Measurements from ENCODE around the gene ARSG. TPM values are rescaled to one million over a fixed set of nuclear protein-coding genes. Genes with fewer than 3 reads are reported as not detected.

ARSG gene
- total and polyA plus RNA-seq, 2 of the 4 experiments (the other 2 are of a cell fraction): 2.9 to 3.0 TPM

GRCh38 chr17:68321556-68321954 lies 30.3 kb downstream of the ARSG start:
- no peak overlapping the region for H2BK15ac ChIP-seq (ENCODE audit: low read depth, low read length)
- no peaks in the 10 kb centered on the region for H3K4me1 ChIP-seq (ENCODE audit: control insufficient read depth, insufficient read depth, low read length)
- H3K9me3 ChIP-seq (ENCODE audit: control insufficient read depth, insufficient read depth, low read length): no peaks in the 10 kb centered on the region
- H4K91ac ChIP-seq (ENCODE audit: insufficient read depth, low read depth, low read length): no peak overlapping the region
- H3K14ac ChIP-seq (replicated peaks; ENCODE audit: low read depth, low read length): no peak overlapping the region
- WGBS, 2 experiments (ENCODE audit: extremely low coverage in 2 of 2, insufficient read length in 1 of 2): no CpG with 5 or more reads among the region's 4 CpGs
- dilution Hi-C loops (cut with HindIII; ENCODE audit: low sequenced_read_pairs, unreplicated experiment): no loop called here
- TF ChIP-seq SMC3 (IDR thresholded peaks at IDR 0.05; ENCODE audit: low read depth, low read length) (no peak), RCOR1 (IDR thresholded peaks at IDR 0.05; ENCODE audit: insufficient replicate concordance, low read length) (no peak), ELK1 (IDR thresholded peaks at IDR 0.05; ENCODE audit: borderline replicate concordance, low read depth, low read length) (no peak), MAZ (IDR thresholded peaks at IDR 0.05; ENCODE audit: borderline replicate concordance, low read depth, low read length) (no peak), USF2 (IDR thresholded peaks at IDR 0.05; ENCODE audit: low read depth, low read length) (no peak), CEBPB (IDR thresholded peaks at IDR 0.05; ENCODE audit: low read depth, low read length) (no peak), BHLHE40 (IDR thresholded peaks at IDR 0.05; ENCODE audit: low read depth, low read length) (no peak), CHD1 (IDR thresholded peaks at IDR 0.05; ENCODE audit: low read depth, low read length) (no peak), RAD21 (IDR thresholded peaks at IDR 0.05; ENCODE audit: low read length) (no peak), MXI1 (IDR thresholded peaks at IDR 0.05; ENCODE audit: borderline replicate concordance, low read depth, low read length) (no peak), CTCF (conservative IDR thresholded peaks at IDR 0.05; ENCODE audit: low read depth, low read length) (no peak), POLR2A (IDR thresholded peaks at IDR 0.05; ENCODE audit: low read depth, low read length) (no peak), MAFK (IDR thresholded peaks at IDR 0.05; ENCODE audit: low read depth, low read length) (no peak), NFE2L2 (IDR thresholded peaks at IDR 0.05; ENCODE audit: low read depth, low read length) (no peak), FOS (IDR thresholded peaks at IDR 0.05; ENCODE audit: low read depth, low read length) (no peak)
- in situ Hi-C loops (cut with MboI; ENCODE audit: low sequenced_read_pairs): no loop called here
- no peaks in the 10 kb centered on the region for H3K36me3 ChIP-seq (ENCODE audit: control insufficient read depth, insufficient read depth, low read length)
- DNase-seq (no peak), ATAC-seq (ENCODE audit: low read depth) (no peak)
- H2AFZ ChIP-seq (replicated peaks; ENCODE audit: low read length, poor library complexity): no peak overlapping the region
- no peak overlapping the region for H3K23ac ChIP-seq (ENCODE audit: low read depth, low read length)
- H3K4me2 ChIP-seq (ENCODE audit: low read depth, low read length): no peak overlapping the region
- BruUV-seq (replicated peaks): no TSS peak
- no peak overlapping the region for H2BK5ac ChIP-seq (ENCODE audit: low read depth, low read length, poor library complexity, severe bottlenecking)
- no peak overlapping the region for H2BK20ac ChIP-seq (ENCODE audit: low read depth, low read length)
- intact Hi-C loops (cut with micrococcal nuclease): no loop called here
- ChIA-PET CTCF (no interaction called here), POLR2A (ENCODE audit: unreplicated experiment) (no interaction called here)
- H3K4me3 ChIP-seq (ENCODE audit: insufficient read depth, low read depth, low read length): no peak overlapping the region
- no peaks in the 10 kb centered on the region for H3K79me1 ChIP-seq (ENCODE audit: low read depth in 1 of 2, low read length in 2 of 2)
- H3K27ac ChIP-seq (ENCODE audit: insufficient read depth, low read length): no peak overlapping the region
- no peak overlapping the region for H3K56ac ChIP-seq (ENCODE audit: extremely low read depth, insufficient read depth, low read length)
- no peak overlapping the region for H2BK120ac ChIP-seq (ENCODE audit: low read depth, low read length)
- no peak overlapping the region for H4K8ac ChIP-seq (ENCODE audit: low read depth in 2 of 2, low read length in 2 of 2)
- no peak overlapping the region for H2AK9ac ChIP-seq (replicated peaks; ENCODE audit: low read depth, low read length, poor library complexity)
- no peak overlapping the region for H2AK5ac ChIP-seq (ENCODE audit: low read depth, low read length)
- H3K27me3 ChIP-seq (ENCODE audit: control insufficient read depth, insufficient read depth, low read length): no peaks in the 10 kb centered on the region
- H3K4ac ChIP-seq (ENCODE audit: low read depth, low read length): no peak overlapping the region
- H3K9ac ChIP-seq (ENCODE audit: low read depth, low read length): no peak overlapping the region
- no peak overlapping the region for H3K18ac ChIP-seq (ENCODE audit: low read depth, low read length)
- H3K9me1 ChIP-seq (ENCODE audit: insufficient read depth, low read length): no peaks in the 10 kb centered on the region
- H4K20me1 ChIP-seq (ENCODE audit: insufficient read depth, low read length): no peaks in the 10 kb centered on the region
- H4K5ac ChIP-seq (ENCODE audit: low read depth, low read length): no peak overlapping the region

Data from IMR-90 (cell line).